Measurements from ENCODE around the gene FAM3D.

Gene FAM3D

GRCh38 chr3:58627941-58628340 lies 38.6 kb downstream of the FAM3D start:
- DNase-seq (ENCODE audit: low read depth in 1 of 2, low spot score in 1 of 2): no peak

DNA sequence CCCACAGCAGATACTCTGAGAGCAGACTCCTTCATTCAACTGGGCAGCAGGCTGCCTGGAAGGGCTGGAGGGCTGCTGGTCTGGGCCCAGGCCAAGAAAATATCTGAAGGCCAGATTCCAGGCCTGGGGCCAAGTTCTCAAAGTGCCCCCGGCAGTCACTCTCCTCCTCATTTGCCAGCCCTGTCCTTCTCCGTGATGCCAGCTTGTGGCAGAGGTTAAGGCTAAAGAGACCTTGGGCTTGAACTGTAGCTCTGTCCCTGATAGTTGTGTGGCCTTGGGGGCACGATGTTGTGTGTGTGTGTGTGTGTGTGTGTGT lies 39.0 kb downstream of the FAM3D start:
- no peak for DNase-seq (ENCODE audit: low read depth in 1 of 2, low spot score in 1 of 2)

- DNase-seq (ENCODE audit: low read depth in 1 of 2, low spot score in 1 of 2): no peak
These were observed 39.6 kb downstream of the FAM3D start for GRCh38 chr3:58626841-58627569.

- DNase-seq (ENCODE audit: low read depth in 1 of 2, low spot score in 1 of 2): no peak
These were observed 41.3 kb downstream of the FAM3D start for GRCh38 chr3:58625196-58625824.

DNA sequence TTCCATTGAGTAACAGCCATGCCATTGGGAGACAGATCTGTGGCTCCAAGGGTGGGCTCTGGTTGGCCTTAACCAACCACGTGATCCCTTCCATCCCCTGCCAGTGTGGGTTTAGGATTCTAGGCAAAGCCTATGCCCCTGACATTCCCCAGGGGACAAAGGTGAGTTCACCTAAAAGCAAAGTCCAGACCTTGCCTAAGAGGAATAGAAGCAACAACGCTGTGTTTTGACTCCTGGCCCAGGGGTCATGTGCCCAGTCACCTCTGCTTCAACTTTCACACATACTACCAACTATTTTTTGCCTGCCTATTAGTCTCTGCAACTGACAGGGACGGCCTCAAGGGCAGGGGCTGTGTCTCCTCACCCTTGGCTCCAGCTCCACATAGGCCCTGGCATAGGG lies 42.0 kb downstream of the FAM3D start:
- DNase-seq (ENCODE audit: low read depth in 1 of 2, low spot score in 1 of 2): no peak

GRCh38 chr3:58623961-58624360 lies 42.6 kb downstream of the FAM3D start:
- DNase-seq (ENCODE audit: low read depth in 1 of 2, low spot score in 1 of 2): no peak

- DNase-seq (ENCODE audit: low read depth in 1 of 2, low spot score in 1 of 2): no peak
These were observed 43.1 kb downstream of the FAM3D start for GRCh38 chr3:58623478-58623877.

- DNase-seq (ENCODE audit: low read depth in 1 of 2, low spot score in 1 of 2): no peak
These were observed 43.7 kb downstream of the FAM3D start for GRCh38 chr3:58622892-58623291.

- no peak for DNase-seq (ENCODE audit: low read depth in 1 of 2, low spot score in 1 of 2)
These were observed 44.1 kb downstream of the FAM3D start for GRCh38 chr3:58622436-58622835.

GRCh38 chr3:58621086-58621830 lies 45.3 kb downstream of the FAM3D start:
- DNase-seq (ENCODE audit: low read depth in 1 of 2, low spot score in 1 of 2): no peak

DNA sequence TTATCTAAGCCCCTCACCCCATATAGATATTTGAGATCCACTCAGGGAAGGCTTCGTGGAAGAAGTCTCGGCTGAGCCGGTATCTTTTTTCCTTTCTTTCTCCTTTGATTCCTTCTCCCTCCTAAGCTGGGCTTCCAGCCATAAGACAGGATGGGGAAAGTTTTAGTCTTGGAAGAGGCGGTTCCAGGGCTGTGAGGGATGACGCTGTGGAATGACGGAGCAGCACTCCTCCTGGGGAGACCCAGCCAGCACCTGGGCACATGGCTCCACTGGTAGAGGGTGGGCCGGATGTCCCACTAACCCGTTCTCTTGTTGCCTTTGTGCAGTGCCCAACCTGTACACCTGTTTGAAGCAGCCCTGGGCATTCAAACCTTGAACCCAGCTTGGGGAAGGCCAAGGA lies 46.2 kb downstream of the FAM3D start:
- DNase-seq (ENCODE audit: low read depth in 1 of 2, low spot score in 1 of 2): no peak

- DNase-seq (ENCODE audit: low read depth in 1 of 2, low spot score in 1 of 2): no peak
These were observed 49.2 kb downstream of the FAM3D start for GRCh38 chr3:58617338-58617761.

- no peak for DNase-seq (ENCODE audit: low read depth in 1 of 2, low spot score in 1 of 2)
These were observed 53.1 kb downstream of the FAM3D start for GRCh38 chr3:58613236-58614132.

DNA sequence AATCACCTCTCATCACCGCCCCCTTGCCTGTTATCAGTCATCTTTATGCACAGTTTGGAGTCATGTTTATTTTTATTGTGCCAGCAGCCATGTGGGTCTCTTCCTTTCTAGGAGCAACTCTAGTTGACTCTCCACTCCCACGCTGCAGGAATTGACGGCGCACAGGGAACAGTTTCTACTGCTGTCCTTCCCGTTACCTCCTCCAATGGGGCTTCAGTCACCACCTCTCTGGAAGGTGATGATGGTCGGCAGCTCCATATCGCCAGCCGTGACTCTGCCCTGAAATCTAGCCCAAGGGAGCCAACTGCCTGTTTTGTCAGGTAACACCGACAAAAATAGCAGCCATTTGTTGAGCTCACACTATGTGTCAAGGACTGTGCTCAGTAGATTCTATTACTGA lies 53.7 kb downstream of the FAM3D start:
- DNase-seq (ENCODE audit: low read depth in 1 of 2, low spot score in 1 of 2): no peak

- DNase-seq (ENCODE audit: low read depth in 1 of 2, low spot score in 1 of 2): no peak
These were observed 56.6 kb downstream of the FAM3D start for GRCh38 chr3:58609990-58610389.

GRCh38 chr3:58608648-58609047 lies 57.9 kb downstream of the FAM3D start:
- DNase-seq (ENCODE audit: low read depth in 1 of 2, low spot score in 1 of 2): no peak

DNA sequence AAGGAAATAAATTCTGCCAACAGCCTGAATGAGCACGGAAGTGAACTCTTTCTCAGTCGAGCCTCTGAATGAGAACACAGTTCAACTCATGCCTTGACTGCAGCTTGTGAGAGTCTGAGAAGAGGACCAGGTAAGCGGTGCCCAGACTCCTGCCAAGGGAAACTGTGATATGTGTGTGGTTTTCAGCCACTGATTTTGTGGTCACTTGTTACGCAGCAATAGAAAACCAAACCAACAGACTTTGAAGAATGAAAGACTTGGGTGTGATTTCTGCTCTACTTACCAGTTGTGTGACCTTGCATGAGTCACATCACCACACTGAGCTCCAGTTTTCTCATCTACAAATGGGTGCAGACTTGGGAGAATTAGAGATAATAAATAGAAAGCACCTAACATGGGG lies 58.8 kb downstream of the FAM3D start:
- no peak for DNase-seq (ENCODE audit: low read depth in 1 of 2, low spot score in 1 of 2)

GRCh38 chr3:58606693-58607092 lies 59.9 kb downstream of the FAM3D start:
- no peak for DNase-seq (ENCODE audit: low read depth in 1 of 2, low spot score in 1 of 2)

GRCh38 chr3:58604031-58604430 lies 62.5 kb downstream of the FAM3D start:
- no peak for DNase-seq (ENCODE audit: low read depth in 1 of 2, low spot score in 1 of 2)

DNA sequence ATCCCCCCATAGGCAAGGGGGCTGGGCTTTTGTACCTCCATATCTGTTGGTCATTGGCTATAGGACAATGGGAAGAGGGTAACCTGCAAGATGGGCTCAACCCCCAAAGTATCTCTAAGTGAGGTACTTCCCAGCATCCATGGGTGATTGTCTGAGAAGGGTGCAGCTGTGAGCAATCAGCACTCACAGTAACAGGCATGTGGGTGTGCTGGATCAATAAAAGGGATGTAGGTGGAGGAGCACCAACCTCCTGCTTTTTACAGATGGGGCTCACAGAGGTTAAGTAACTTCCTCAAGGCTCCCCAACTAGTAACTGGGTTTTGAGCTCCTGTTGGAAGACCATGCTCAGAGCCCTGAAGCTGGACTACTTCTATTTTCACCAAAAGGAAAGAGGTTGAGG lies 63.0 kb downstream of the FAM3D start:
- DNase-seq (ENCODE audit: low read depth in 1 of 2, low spot score in 1 of 2): no peak

DNA sequence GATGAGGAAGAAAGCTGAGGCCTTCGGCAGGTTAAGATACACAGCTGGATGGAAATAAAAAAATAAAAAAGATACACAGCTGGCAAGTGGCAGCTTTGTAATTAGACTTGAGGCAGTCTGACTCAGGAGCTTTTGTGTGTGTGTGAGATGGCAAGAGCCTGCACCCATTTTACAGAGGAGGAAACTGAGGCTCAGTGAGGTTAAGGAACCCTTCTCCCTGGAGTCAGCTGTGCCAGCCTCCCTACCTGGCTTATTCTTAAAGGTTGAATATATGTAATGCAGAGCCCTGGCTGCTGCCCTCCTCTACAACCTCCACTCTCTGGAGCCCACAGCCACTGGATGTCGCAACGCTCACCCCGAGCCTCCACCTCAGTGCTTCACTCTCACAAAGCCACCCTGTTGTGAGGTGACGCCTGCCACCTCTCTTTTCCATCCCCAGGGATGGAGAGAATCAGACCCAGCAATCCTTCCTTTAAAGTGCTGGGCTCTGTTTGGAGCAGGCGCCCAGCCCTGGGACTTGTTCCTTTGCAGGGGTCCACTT lies 68.7 kb downstream of the FAM3D start:
- DNase-seq (ENCODE audit: low read depth in 1 of 2, low spot score in 1 of 2): no peak
